HCT116 (cell line): ENCODE results near the gene SLFN12. TPM values are rescaled to one million over a fixed set of nuclear protein-coding genes. Genes with fewer than 3 reads are reported as not detected.

Source experiments
- ATAC-seq: fragments of 200-7000 bp; cut with Tn5 transposase; 2 replicates; pipeline ENCODE4 v1.9.1; 2020; ENCODE audit warnings: mild to moderate bottlenecking, moderate library complexity
- BruUV-seq: library from RNA; stranded (reverse); fragments of 400-500 nt; replicated peaks from 2 replicates; lab custom pipeline; 2021; lab: Mats Ljungman, UMichigan
- CTCF ChIA-PET: fragments of 300-600 bp; sonication (Branson Sonifier 250); formaldehyde crosslinking; loops from one replicate; lab custom pipeline; 2021; ENCODE audit warnings: antibody characterized with exemption; lab: Charles Lee
- POLR2A ChIA-PET: fragments of 300-600, 350-600 bp; sonication (Branson Sonifier 250); formaldehyde crosslinking; loops from one replicate; lab custom pipeline; 2021; ENCODE audit warnings: antibody characterized with exemption; lab: Charles Lee
- RAD21 ChIA-PET, 2 experiments: fragments of 300-600 bp; sonication (Branson Sonifier 250); formaldehyde crosslinking; loops; one replicate each; lab custom pipeline; 2023; ENCODE audit warnings: low total read pairs in 2 of 2; ENCODE audit not compliant: uncharacterized antibody in 2 of 2, unreplicated experiment in 2 of 2, low non-redundant PET in 1 of 2; lab: Charles Lee
- DNase-seq: peaks from one replicate; pipeline ENCODE4 v3.0.0-alpha.2; 2010; ENCODE audit warnings: low read depth, low spot score
- H2AFZ ChIP-seq: fragments of 200-600 bp; shearing (Covaris generic), sonication (generic); 2 replicates; pipeline ENCODE4 v1.6.1; 2017; ENCODE audit warnings: low read depth, mixed run types, mixed read lengths, antibody characterized with exemption, low read length; ENCODE audit not compliant: poor library complexity, severe bottlenecking
- H3K27ac ChIP-seq: 2 replicates; pipeline ENCODE4 v1.5.1; 2012; ENCODE audit warnings: low read depth, low read length
- H3K27me3 ChIP-seq: fragments of 200-600 bp; sonication (generic); 2 replicates; pipeline ENCODE4 v1.6.1; 2016; ENCODE audit warnings: mixed run types, low read length, mixed read lengths; ENCODE audit not compliant: insufficient read depth
- H3K36me3 ChIP-seq, 2 experiments: fragments of 200-500 bp in 1 of 2; fragments of 200-600 bp in 1 of 2; sonication (Bioruptor generic) in 1 of 2; sonication (generic) in 1 of 2; 2 replicates each; pipeline versions ENCODE4 v1.5.1 to v1.6.1; 2014 to 2016; ENCODE audit warnings: low read length in 2 of 2, inconsistent platforms in 1 of 2, mixed read lengths in 1 of 2, mixed run types in 1 of 2; ENCODE audit not compliant: insufficient read depth in 2 of 2, control insufficient read depth in 1 of 2
- H3K4me1 ChIP-seq, 2 experiments: fragments of 200-600 bp in 1 of 2; sonication (generic) in 1 of 2; 2 replicates each; pipeline versions ENCODE4 v1.5.1 to v1.6.1; 2012 to 2017; ENCODE audit warnings: low read length in 2 of 2, inconsistent platforms in 1 of 2, mild to moderate bottlenecking in 1 of 2, mixed read lengths in 1 of 2, mixed run types in 1 of 2, moderate library complexity in 1 of 2; ENCODE audit not compliant: insufficient read depth in 2 of 2, control insufficient read depth in 1 of 2
- H3K4me2 ChIP-seq: fragments of 200-600 bp; sonication (generic); 2 replicates; pipeline ENCODE4 v1.6.1; 2017; ENCODE audit warnings: mixed run types, low read length, mixed read lengths
- H3K4me3 ChIP-seq, 2 experiments: fragments of 200-600 bp in 1 of 2; sonication (generic) in 1 of 2; replicated peaks in 1 of 2; 2 replicates each; pipeline ENCODE4 v1.5.1; 2011 to 2016; ENCODE audit warnings: low read length in 2 of 2, control low read depth in 1 of 2, low read depth in 1 of 2, mild to moderate bottlenecking in 1 of 2, mixed read lengths in 1 of 2, mixed run types in 1 of 2
- H3K79me2 ChIP-seq: fragments of 200-600 bp; sonication (generic); 2 replicates; pipeline ENCODE4 v1.6.1; 2017; ENCODE audit warnings: mild to moderate bottlenecking, mixed run types, low read length, moderate library complexity, mixed read lengths; ENCODE audit not compliant: insufficient read depth
- H3K9ac ChIP-seq: fragments of 200-600 bp; sonication (generic); 2 replicates; pipeline ENCODE4 v1.6.1; 2016; ENCODE audit warnings: low read length, mixed read lengths
- H3K9me2 ChIP-seq: fragments of 200-600 bp; sonication (generic), shearing (Covaris generic); 2 replicates; pipeline ENCODE4 v1.6.1; 2017; ENCODE audit warnings: mixed run types, mild to moderate bottlenecking, moderate library complexity; ENCODE audit not compliant: insufficient read depth
- H3K9me3 ChIP-seq, 2 experiments: fragments of 200-500 bp in 1 of 2; fragments of 200-600 bp in 1 of 2; sonication (Bioruptor generic) in 1 of 2; sonication (generic) in 1 of 2; 2 replicates each; pipeline ENCODE4 v1.6.1; 2014 to 2017; ENCODE audit warnings: low read length in 2 of 2, mixed read lengths in 2 of 2, inconsistent platforms in 1 of 2, low read depth in 1 of 2, mild to moderate bottlenecking in 1 of 2, mixed run types in 1 of 2, moderate library complexity in 1 of 2; ENCODE audit not compliant: control insufficient read depth in 1 of 2, insufficient read depth in 1 of 2
- H4K20me1 ChIP-seq: fragments of 200-600 bp; sonication (generic), shearing (Covaris generic); 2 replicates; pipeline ENCODE4 v1.6.1; 2017; ENCODE audit warnings: mixed run types, mild to moderate bottlenecking, moderate library complexity; ENCODE audit not compliant: insufficient read depth
- ATF3 ChIP-seq: IDR thresholded peaks from 2 replicates; pipeline ENCODE4 v1.6.1; 2012
- CBX3 ChIP-seq: IDR thresholded peaks from 2 replicates; pipeline ENCODE4 v1.6.1; 2012; ENCODE audit warnings: low read depth
- CTCF ChIP-seq, 3 experiments: fragments of 200-600 bp in 1 of 3; sonication (generic) in 1 of 3; IDR thresholded peaks in 2 of 3; conservative IDR thresholded peaks in 1 of 3; 2 replicates each; pipeline ENCODE4 v1.5.1; 2012 to 2017; ENCODE audit warnings: low read depth in 2 of 3, low read length in 2 of 3, antibody characterized with exemption in 1 of 3, borderline replicate concordance in 1 of 3, control low read depth in 1 of 3, mild to moderate bottlenecking in 1 of 3, mixed read lengths in 1 of 3, mixed run types in 1 of 3, moderate library complexity in 1 of 3; ENCODE audit not compliant: insufficient read depth in 1 of 3
- POLR2AphosphoS5 ChIP-seq: IDR thresholded peaks from 2 replicates; pipeline ENCODE4 v1.6.1; 2011; ENCODE audit warnings: mild to moderate bottlenecking, low read depth, low read length, moderate library complexity
- RAD21 ChIP-seq: IDR thresholded peaks from 2 replicates; pipeline ENCODE4 v1.6.1; 2012; ENCODE audit warnings: low read depth, mild to moderate bottlenecking
- REST ChIP-seq: IDR thresholded peaks from 2 replicates; pipeline ENCODE4 v1.6.1; 2012; ENCODE audit warnings: low read depth
- SIN3A ChIP-seq: IDR thresholded peaks from 2 replicates; pipeline ENCODE4 v1.6.1; 2012; ENCODE audit warnings: low read depth
- SP1 ChIP-seq: IDR thresholded peaks from 2 replicates; pipeline ENCODE4 v1.6.1; 2012; ENCODE audit warnings: low read depth
- SRF ChIP-seq: IDR thresholded peaks from 2 replicates; pipeline ENCODE4 v1.6.1; 2012; ENCODE audit warnings: low read depth
- ZNF274 ChIP-seq: fragments of 200-500 bp; sonication (Bioruptor generic); IDR thresholded peaks from 2 replicates; pipeline ENCODE4 v1.6.1; 2014; ENCODE audit warnings: mild to moderate bottlenecking, low read depth, low read length, inconsistent platforms
- intact Hi-C: fragments of 100-400 bp; cut with micrococcal nuclease; formaldehyde crosslinking; loops from 2 replicates; pipeline ENCODE4 v1.10.0; 2022
- total RNA-seq: library from RNA; stranded (reverse); gene quantifications from one replicate; pipeline ENCODE4 v1.2.1, GENCODE V29; 2021; ENCODE audit not compliant: unreplicated experiment
- TF ChIP-seq, protein P1 (sequence below): IDR thresholded peaks from 2 replicates; pipeline ENCODE4 v1.6.1; 2012

The SLFN12 gene
- total RNA-seq, 1 experiment from 2014 or later: not detected

DNA sequence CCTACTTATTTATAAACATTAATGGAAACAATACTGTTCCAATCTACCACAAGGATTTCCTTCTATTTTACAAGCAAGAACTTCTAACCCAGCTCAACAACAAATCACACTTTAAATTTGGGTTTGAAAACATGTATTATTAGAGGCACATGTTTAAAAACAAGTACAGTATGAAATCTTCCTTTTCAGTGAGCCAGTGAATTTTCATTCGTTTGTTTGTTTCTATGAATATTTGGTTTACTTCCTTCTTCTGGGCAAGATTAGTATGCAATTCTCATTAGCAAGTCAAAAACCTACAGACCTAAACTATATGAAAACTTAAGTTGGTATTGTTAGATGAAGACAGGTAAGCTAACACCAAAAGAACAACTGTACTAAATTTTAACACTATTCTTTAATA, 25.7 kb downstream of the SLFN12 start:
- Histone ChIP-seq H3K4me2 (no peak overlapping the region), H4K20me1 (no peaks in the 10 kb centered on the region), H3K27me3 (peaks cover 22% of the 10 kb centered on the region), H3K27ac (no peak overlapping the region), H3K9me3 (no peaks in the 10 kb centered on the region), H3K4me1 (no peaks in the 10 kb centered on the region), H3K9ac (no peak overlapping the region), H3K9me2 (no peaks in the 10 kb centered on the region), H3K36me3 (no peaks in the 10 kb centered on the region), H3K4me3 (no peak overlapping the region), H2AFZ (no peak overlapping the region), H3K79me2 (no peaks in the 10 kb centered on the region)
- ATAC-seq: no peak
- no TSS peak for BruUV-seq
- no peak for TF ChIP-seq SP1
- TF ChIP-seq RAD21: no peak
- no peak for TF ChIP-seq CBX3
- no peak for TF ChIP-seq CTCF (IDR thresholded peaks at IDR 0.05 in 2 of 3, conservative IDR thresholded peaks at IDR 0.05 in 1 of 3; ENCODE audit: borderline replicate concordance in 1 of 3, insufficient read depth in 1 of 3, low read depth in 2 of 3, low read length in 2 of 3)
- TF ChIP-seq ATF3: no peak
- TF ChIP-seq SRF: no peak
- TF ChIP-seq POLR2AphosphoS5: no peak
- TF ChIP-seq, protein P1, sequence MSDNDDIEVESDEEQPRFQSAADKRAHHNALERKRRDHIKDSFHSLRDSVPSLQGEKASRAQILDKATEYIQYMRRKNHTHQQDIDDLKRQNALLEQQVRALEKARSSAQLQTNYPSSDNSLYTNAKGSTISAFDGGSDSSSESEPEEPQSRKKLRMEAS: no peak
- no peak for TF ChIP-seq ZNF274
- TF ChIP-seq SIN3A: no peak
- no peak for TF ChIP-seq REST
- intact Hi-C loops: no loop called here
- ChIA-PET RAD21 (no interaction called here), CTCF (no interaction called here), POLR2A (no interaction called here)
- DNase-seq: no peak
